Esophagus muscularis mucosa (tissue), 4 donors: ENCODE results near the gene WNT8B. TPM values are rescaled to one million over a fixed set of nuclear protein-coding genes. Genes with fewer than 3 reads are reported as not detected.

Experiments used
- DNase-seq: peaks from one replicate; pipeline ENCODE4 v3.0.0-alpha.2; 2017; ENCODE audit errors: extremely low spot score
- H3K27ac ChIP-seq, 4 donors: fragments of 200-600 bp; sonication (generic); replicated peaks in 1 of 4; 1 replicate in 3 of 4; 2 replicates in 1 of 4; pipeline ENCODE4 v1.5.1; 2016 to 2019; ENCODE audit warnings: mild to moderate bottlenecking in 1 of 4
- H3K27me3 ChIP-seq, 4 donors: fragments of 200-600 bp; sonication (generic); one replicate each; pipeline versions ENCODE4 v1.5.1 to v1.6.0; 2016 to 2019
- H3K36me3 ChIP-seq, 4 donors: fragments of 200-600 bp; sonication (generic); one replicate each; pipeline ENCODE4 v1.5.1; 2016 to 2019
- H3K4me1 ChIP-seq, 4 donors: fragments of 200-600 bp; sonication (generic); one replicate each; pipeline ENCODE4 v1.5.1; 2016 to 2019
- H3K4me3 ChIP-seq, 4 donors: fragments of 200-600 bp; sonication (generic); 1 replicate in 2 of 4; 2 replicates in 2 of 4; pipeline ENCODE4 v1.5.1; 2016 to 2019; ENCODE audit warnings: mild to moderate bottlenecking in 4 of 4, moderate library complexity in 1 of 4
- H3K9me3 ChIP-seq, 4 donors: fragments of 200-600 bp; sonication (generic); 1 replicate in 3 of 4; 2 replicates in 1 of 4; pipeline ENCODE4 v1.5.1; 2016 to 2019
- EP300 ChIP-seq: sonication (generic); formaldehyde crosslinking; IDR thresholded peaks from one replicate; pipeline ENCODE4 v1.6.1; 2017; ENCODE audit warnings: antibody characterized with exemption
- POLR2A ChIP-seq: fragments of 450-650 bp; IDR thresholded peaks from one replicate; pipeline ENCODE4 v1.6.1; 2017; ENCODE audit warnings: antibody characterized with exemption, moderate library complexity, mild to moderate bottlenecking, low read depth
- POLR2AphosphoS5 ChIP-seq, 2 donors: sonication (generic); formaldehyde crosslinking; IDR thresholded peaks; one replicate each; pipeline ENCODE4 v1.6.1; 2017; ENCODE audit warnings: antibody characterized with exemption in 2 of 2
- WGBS: methylation state at CpG from one replicate; pipeline ENCODE4 v1.1.5; 2018; 5-methylcytosine and 5-hydroxymethylcytosine counted together
- intact Hi-C: fragments of 100-400 bp; cut with DNase I; formaldehyde crosslinking; loops from one replicate; pipeline ENCODE4 v1.15.1; 2023
- total RNA-seq, 4 donors: library from RNA; depleted of rRNA; stranded (reverse); fragments of >200 nt; gene quantifications; one replicate each; pipeline versions ENCODE4 v1.1.0 to v1.2.1, GENCODE V29; 2016
- TF ChIP-seq, protein P1 (sequence below), 3 experiments: fragments of 200-600 bp in 2 of 3; fragments of 450-650 bp in 1 of 3; sonication (generic) in 2 of 3; IDR thresholded peaks; one replicate each; pipeline ENCODE4 v1.5.1; 2017 to 2019; ENCODE audit warnings: antibody characterized with exemption in 3 of 3, mild to moderate bottlenecking in 2 of 3, moderate library complexity in 1 of 3

Gene WNT8B
- total RNA-seq, 4 donors from 2014 or later = not detected

DNA sequence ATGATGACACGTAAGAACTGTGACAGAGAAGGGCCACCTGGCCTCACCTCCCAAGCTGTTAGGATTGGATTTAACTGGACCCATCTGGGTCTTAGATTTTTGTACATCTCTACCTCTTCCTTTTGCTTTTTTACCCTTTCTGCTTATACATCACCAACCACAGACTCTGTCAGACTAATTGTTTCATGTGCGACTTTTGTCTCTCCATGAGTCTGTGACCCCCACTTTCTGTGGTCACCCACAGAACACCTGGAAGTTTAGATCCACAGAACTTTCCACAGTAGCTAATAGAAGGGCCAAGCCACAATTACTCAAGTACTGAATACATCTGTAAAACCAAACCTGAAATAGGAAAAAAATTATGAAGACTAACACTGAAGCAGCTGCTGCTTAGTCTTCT is 33.8 kb downstream of the WNT8B start:
- Histone ChIP-seq H3K27ac (no peak overlapping the region), H3K36me3 (peaks cover 29 to 99% (median 91%) of the 10 kb centered on the region in 4 donors), H3K4me3 (no peak overlapping the region), H3K4me1 (no peaks in the 10 kb centered on the region), H3K27me3 (no peaks in the 10 kb centered on the region), H3K9me3 (no peaks in the 10 kb centered on the region)
- TF ChIP-seq, protein P1, sequence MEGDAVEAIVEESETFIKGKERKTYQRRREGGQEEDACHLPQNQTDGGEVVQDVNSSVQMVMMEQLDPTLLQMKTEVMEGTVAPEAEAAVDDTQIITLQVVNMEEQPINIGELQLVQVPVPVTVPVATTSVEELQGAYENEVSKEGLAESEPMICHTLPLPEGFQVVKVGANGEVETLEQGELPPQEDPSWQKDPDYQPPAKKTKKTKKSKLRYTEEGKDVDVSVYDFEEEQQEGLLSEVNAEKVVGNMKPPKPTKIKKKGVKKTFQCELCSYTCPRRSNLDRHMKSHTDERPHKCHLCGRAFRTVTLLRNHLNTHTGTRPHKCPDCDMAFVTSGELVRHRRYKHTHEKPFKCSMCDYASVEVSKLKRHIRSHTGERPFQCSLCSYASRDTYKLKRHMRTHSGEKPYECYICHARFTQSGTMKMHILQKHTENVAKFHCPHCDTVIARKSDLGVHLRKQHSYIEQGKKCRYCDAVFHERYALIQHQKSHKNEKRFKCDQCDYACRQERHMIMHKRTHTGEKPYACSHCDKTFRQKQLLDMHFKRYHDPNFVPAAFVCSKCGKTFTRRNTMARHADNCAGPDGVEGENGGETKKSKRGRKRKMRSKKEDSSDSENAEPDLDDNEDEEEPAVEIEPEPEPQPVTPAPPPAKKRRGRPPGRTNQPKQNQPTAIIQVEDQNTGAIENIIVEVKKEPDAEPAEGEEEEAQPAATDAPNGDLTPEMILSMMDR (IDR thresholded peaks at IDR 0.05) = no peak
- no peak for TF ChIP-seq POLR2AphosphoS5 (IDR thresholded peaks at IDR 0.05)
- TF ChIP-seq POLR2A = no peak
- TF ChIP-seq EP300 = no peak
- WGBS = 91% methylated on average over 2 of the region's 2 CpGs
- intact Hi-C loops = no loop called here
- no peak for DNase-seq

DNA sequence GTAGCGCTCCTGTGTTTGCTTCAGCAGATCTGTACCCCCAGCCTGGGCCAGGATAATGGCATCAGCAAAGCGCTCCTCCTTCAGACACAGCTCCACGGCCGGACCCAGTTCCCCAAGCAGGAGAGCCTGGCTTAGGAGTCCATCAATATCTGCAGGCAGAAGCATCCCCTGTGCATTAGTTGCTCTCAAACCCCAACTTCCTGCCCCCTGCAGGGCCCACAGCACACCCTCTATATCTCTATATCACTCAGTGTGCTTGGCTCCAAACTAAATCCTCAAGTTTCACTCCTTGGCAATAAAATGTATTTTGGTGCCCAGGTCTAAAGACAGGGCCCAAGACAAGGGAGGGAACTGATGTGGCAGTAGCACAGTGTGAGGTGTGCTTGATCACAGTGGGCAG is 35.2 kb downstream of the WNT8B start:
- Histone ChIP-seq H3K4me1 (no peaks in the 10 kb centered on the region), H3K27ac (no peak overlapping the region), H3K27me3 (no peaks in the 10 kb centered on the region), H3K4me3 (no peak overlapping the region), H3K36me3 (peaks cover 32 to 99% (median 94%) of the 10 kb centered on the region in 4 donors), H3K9me3 (no peaks in the 10 kb centered on the region)
- no peak for DNase-seq
- WGBS = 91% methylated on average over 4 of the region's 4 CpGs
- intact Hi-C loops = no loop called here
- TF ChIP-seq POLR2AphosphoS5 (IDR thresholded peaks at IDR 0.05) (no peak), POLR2A (no peak), EP300 (no peak)
- TF ChIP-seq, protein P1 (IDR thresholded peaks at IDR 0.05) = no peak

DNA sequence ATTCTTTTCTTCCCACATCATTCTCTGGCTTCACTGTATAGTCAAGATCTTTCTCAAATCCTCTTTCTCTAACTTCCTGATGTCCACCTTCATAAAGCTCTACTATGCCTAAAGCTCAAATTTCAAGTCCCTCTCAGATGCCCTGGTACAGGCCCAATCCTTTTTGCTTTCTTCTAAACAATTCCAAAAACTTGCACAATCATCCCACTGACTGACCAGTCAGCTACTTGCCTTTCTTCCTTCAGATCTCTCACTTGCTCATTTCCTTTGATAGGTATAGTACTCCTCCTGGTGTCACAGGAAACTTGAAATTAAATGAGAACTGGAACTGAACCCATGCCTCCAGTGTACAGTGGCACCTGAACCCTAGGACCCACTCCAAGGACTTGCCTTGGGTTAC is 38.6 kb downstream of the WNT8B start:
- Histone ChIP-seq H3K4me1 (no peaks in the 10 kb centered on the region), H3K9me3 (no peaks in the 10 kb centered on the region), H3K27ac (no peak overlapping the region), H3K36me3 (peaks cover 30 to 99% (median 85%) of the 10 kb centered on the region in 4 donors), H3K27me3 (no peaks in the 10 kb centered on the region), H3K4me3 (no peak overlapping the region)
- DNase-seq = no peak
- intact Hi-C loops = no loop called here
- TF ChIP-seq EP300 = no peak

DNA sequence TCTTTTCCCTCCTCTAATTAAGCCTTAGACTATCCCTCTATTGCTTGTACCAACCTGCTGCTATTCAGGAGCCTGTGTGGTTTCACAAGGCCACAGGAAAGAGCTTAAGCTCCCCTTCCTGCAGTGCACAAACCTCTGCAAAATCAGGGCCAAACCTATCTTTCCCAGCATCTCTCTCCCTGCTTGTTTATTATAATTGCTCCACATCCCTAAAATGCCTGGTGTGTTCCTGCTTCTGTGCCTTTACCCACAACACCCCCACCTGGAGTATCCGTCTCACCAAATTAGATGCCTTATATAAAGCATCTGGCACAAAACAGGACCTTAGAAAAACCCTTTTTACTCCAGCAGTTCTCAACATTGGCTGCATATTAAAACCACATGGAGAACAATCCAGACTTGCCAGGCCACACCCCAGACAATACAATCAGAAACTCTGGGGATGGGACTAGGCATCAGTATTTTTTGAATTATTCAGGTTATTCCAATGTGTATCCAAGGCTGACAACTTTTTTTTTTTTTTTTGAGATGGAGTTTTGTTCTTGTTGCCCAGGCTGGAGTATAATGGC is 40.2 kb downstream of the WNT8B start:
- Histone ChIP-seq H3K4me1 (no peaks in the 10 kb centered on the region), H3K27me3 (no peaks in the 10 kb centered on the region), H3K27ac (no peak overlapping the region), H3K4me3 (no peak overlapping the region), H3K9me3 (no peaks in the 10 kb centered on the region), H3K36me3 (peaks cover 24 to 99% (median 84%) of the 10 kb centered on the region in 4 donors)
- TF ChIP-seq EP300 (no peak), POLR2AphosphoS5 (IDR thresholded peaks at IDR 0.05) (no peak), POLR2A (no peak)
- TF ChIP-seq, protein P1 (IDR thresholded peaks at IDR 0.05) = no peak
- DNase-seq = no peak
- 90% methylated on average over 1 of the region's 1 CpG for WGBS
- intact Hi-C loops = no loop called here

DNA sequence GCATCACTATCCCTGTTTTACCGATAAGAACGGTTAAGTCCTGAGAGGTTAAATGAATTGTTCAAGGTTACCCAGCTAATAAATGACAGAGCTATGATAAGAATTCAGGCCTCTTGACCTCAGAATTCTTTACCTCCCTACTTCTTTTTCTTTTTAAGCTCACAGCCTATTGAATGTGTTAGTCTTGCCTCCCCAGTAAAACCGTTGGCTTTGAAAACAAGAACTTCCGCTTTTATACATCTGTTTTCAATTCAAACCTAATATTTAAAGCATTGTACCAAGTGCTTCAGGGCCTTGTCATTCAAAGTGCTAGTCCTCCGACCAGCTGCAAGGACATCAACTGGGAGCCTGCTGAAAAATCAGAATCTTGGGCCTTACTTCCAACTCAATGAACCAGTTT is 41.3 kb downstream of the WNT8B start:
- H3K27ac ChIP-seq = no peak overlapping the region
- H3K4me1 ChIP-seq = no peaks in the 10 kb centered on the region
- DNase-seq = no peak
- WGBS = 66% methylated on average over 5 of the region's 5 CpGs
- no peaks in the 10 kb centered on the region for H3K9me3 ChIP-seq
- no peaks in the 10 kb centered on the region for H3K27me3 ChIP-seq
- TF ChIP-seq POLR2AphosphoS5 (IDR thresholded peaks at IDR 0.05) (no peak), EP300 (no peak), POLR2A (no peak)
- TF ChIP-seq, protein P1 (IDR thresholded peaks at IDR 0.05) = no peak
- intact Hi-C loops = no loop called here
- peaks cover 23 to 97% (median 83%) of the 10 kb centered on the region in 4 donors for H3K36me3 ChIP-seq
- no peak overlapping the region for H3K4me3 ChIP-seq
